ENCODE results near the gene ADGRB3.

GRCh38 chr6:69398311-69398710, 763.2 kb downstream of the ADGRB3 start:
- TF ChIP-seq CTCF (conservative IDR thresholded peaks at IDR 0.05; ENCODE audit: low read depth, low read length): no peak
- no peak for TF ChIP-seq EZH2 (IDR thresholded peaks at IDR 0.05; ENCODE audit: borderline replicate concordance, low read depth, low read length, poor library complexity, severe bottlenecking)

All from A673 (cell line).